Endothelial cell of umbilical vein (primary cell): ENCODE results near the gene ZNF621. TPM values are rescaled to one million over a fixed set of nuclear protein-coding genes. Genes with fewer than 3 reads are reported as not detected.

Experiments used
- BruUV-seq: library from RNA; stranded (reverse); fragments of 400-500 nt; replicated peaks from 2 replicates; lab custom pipeline; 2021; lab: Mats Ljungman, UMichigan
- CTCF ChIA-PET: fragments of 300-600, 350-600 bp; sonication (Branson Sonifier 250); formaldehyde crosslinking; loops from one replicate; lab custom pipeline; 2021; ENCODE audit warnings: antibody characterized with exemption, inconsistent platforms; lab: Charles Lee
- POLR2A ChIA-PET: fragments of 300-600, 350-600 bp; sonication (Branson Sonifier 250); formaldehyde crosslinking; loops from one replicate; lab custom pipeline; 2021; ENCODE audit warnings: antibody characterized with exemption, inconsistent platforms; lab: Charles Lee
- DNase-seq: peaks from one replicate; pipeline ENCODE4 v3.0.0-alpha.2; 2011; ENCODE audit warnings: low read depth, low spot score
- FAIRE-seq: peaks from 2 replicates; lab custom pipeline; 2011; peaks lifted over from hg19 to GRCh38; lab: Jason Lieb, UNC
- H2AFZ ChIP-seq: 2 replicates; pipeline ENCODE4 v1.6.0; 2012; ENCODE audit warnings: low read depth, low read length, control low read depth, inconsistent platforms
- H3K27ac ChIP-seq: 2 replicates; pipeline ENCODE4 v1.5.1; 2011; ENCODE audit warnings: low read depth, mild to moderate bottlenecking, control low read depth, low read length, moderate library complexity; ENCODE audit not compliant: insufficient read depth
- H3K27me3 ChIP-seq, 2 experiments: 2 replicates each; pipeline versions ENCODE4 v1.6.0 to v1.6.1; 2011; ENCODE audit warnings: low read length in 2 of 2, mixed read lengths in 1 of 2; ENCODE audit not compliant: control insufficient read depth in 2 of 2, insufficient read depth in 2 of 2
- H3K36me3 ChIP-seq, 2 experiments: 2 replicates in 1 of 2; 3 replicates in 1 of 2; pipeline ENCODE4 v1.5.1; 2011; ENCODE audit warnings: low read length in 2 of 2, mild to moderate bottlenecking in 1 of 2, moderate library complexity in 1 of 2; ENCODE audit not compliant: control insufficient read depth in 2 of 2, insufficient read depth in 2 of 2; ENCODE audit errors: extremely low read depth in 1 of 2
- H3K4me1 ChIP-seq: 3 replicates; pipeline ENCODE4 v1.5.1; 2011; ENCODE audit warnings: mild to moderate bottlenecking, low read length; ENCODE audit not compliant: control insufficient read depth, insufficient read depth; ENCODE audit errors: extremely low read depth
- H3K4me2 ChIP-seq: 2 replicates; pipeline ENCODE4 v1.6.1; 2011; ENCODE audit warnings: low read length, control low read depth, mixed read lengths; ENCODE audit not compliant: insufficient read depth
- H3K4me3 ChIP-seq, 3 experiments: fragments of 200-600 bp in 1 of 3; sonication (generic), shearing (Covaris generic) in 1 of 3; replicated peaks in 1 of 3; 2 replicates each; pipeline ENCODE4 v1.5.1; 2011 to 2016; ENCODE audit warnings: control low read depth in 3 of 3, low read length in 3 of 3, mild to moderate bottlenecking in 2 of 3, inconsistent platforms in 1 of 3, low read depth in 1 of 3, moderate library complexity in 1 of 3; ENCODE audit not compliant: insufficient read depth in 1 of 3
- H3K79me2 ChIP-seq: 2 replicates; pipeline ENCODE4 v1.6.0; 2012; ENCODE audit warnings: low read length, inconsistent platforms; ENCODE audit not compliant: control insufficient read depth, insufficient read depth
- H3K9ac ChIP-seq: replicated peaks from 2 replicates; pipeline ENCODE3; 2011; ENCODE audit warnings: low read length, control low read depth; ENCODE audit not compliant: insufficient read depth; ENCODE audit errors: extremely low read depth
- H3K9me1 ChIP-seq: replicated peaks from 3 replicates; pipeline ENCODE4 v1.6.0; 2011; ENCODE audit warnings: mild to moderate bottlenecking, low read length; ENCODE audit not compliant: control insufficient read depth, insufficient read depth; ENCODE audit errors: extremely low read depth
- H3K9me3 ChIP-seq: replicated peaks from 2 replicates; pipeline ENCODE4 v1.5.1; 2012; ENCODE audit warnings: low read length, inconsistent platforms; ENCODE audit not compliant: control insufficient read depth, insufficient read depth
- H4K20me1 ChIP-seq: replicated peaks from 2 replicates; pipeline ENCODE3; 2011; ENCODE audit warnings: mild to moderate bottlenecking, low read length; ENCODE audit not compliant: control insufficient read depth, insufficient read depth; ENCODE audit errors: extremely low read depth
- GATA2 ChIP-seq: IDR thresholded peaks from 2 replicates; pipeline ENCODE4 v1.7.0; 2011; ENCODE audit warnings: low read depth, mild to moderate bottlenecking, moderate library complexity, mixed read lengths, low read length; ENCODE audit not compliant: insufficient read length, insufficient read depth
- JUN ChIP-seq: IDR thresholded peaks from 2 replicates; pipeline ENCODE4 v1.6.1; 2011; ENCODE audit warnings: borderline replicate concordance, low read depth; ENCODE audit not compliant: insufficient read length, insufficient read depth
- POLR2A ChIP-seq: IDR thresholded peaks from 2 replicates; pipeline ENCODE4 v1.6.1; 2012; ENCODE audit warnings: low read depth, mild to moderate bottlenecking, control low read depth, low read length
- POLR2AphosphoS5 ChIP-seq: IDR thresholded peaks from 2 replicates; pipeline ENCODE4 v1.6.1; 2012; ENCODE audit warnings: low read depth, mild to moderate bottlenecking, control low read depth, low read length, moderate library complexity; ENCODE audit not compliant: insufficient read depth
- dilution Hi-C: fragments of 300-500 bp; cut with MboI; formaldehyde crosslinking; loops from one replicate; pipeline ENCODE4 v1.15.0; 2019; ENCODE audit warnings: low sequenced_read_pairs; ENCODE audit not compliant: extremely low pct_ligation_motif_present
- intact Hi-C: fragments of 100-400 bp; cut with micrococcal nuclease; formaldehyde crosslinking; loops from one replicate; pipeline ENCODE4 v1.10.0; 2022
- polyA plus RNA-seq, 4 experiments: library from polyadenylated mRNA; depleted of rRNA in 3 of 4; stranded (reverse) in 3 of 4; unstranded in 1 of 4; fragments of >200 nt; gene quantifications; 2 replicates each; pipeline versions ENCODE4 v1.2.1 to v1.2.3, GENCODE V29; 2011 to 2012; ENCODE audit warnings: missing spikeins in 1 of 4
- total RNA-seq: library from RNA; stranded (reverse); gene quantifications from 2 replicates; pipeline ENCODE4 v1.2.3, GENCODE V29; 2021

The ZNF621 gene
- total and polyA plus RNA-seq, 2 donors (not counting 3 experiments of a cell fraction or from before 2014, with no cell fraction given), result 8.5 to 22.5 TPM

DNA sequence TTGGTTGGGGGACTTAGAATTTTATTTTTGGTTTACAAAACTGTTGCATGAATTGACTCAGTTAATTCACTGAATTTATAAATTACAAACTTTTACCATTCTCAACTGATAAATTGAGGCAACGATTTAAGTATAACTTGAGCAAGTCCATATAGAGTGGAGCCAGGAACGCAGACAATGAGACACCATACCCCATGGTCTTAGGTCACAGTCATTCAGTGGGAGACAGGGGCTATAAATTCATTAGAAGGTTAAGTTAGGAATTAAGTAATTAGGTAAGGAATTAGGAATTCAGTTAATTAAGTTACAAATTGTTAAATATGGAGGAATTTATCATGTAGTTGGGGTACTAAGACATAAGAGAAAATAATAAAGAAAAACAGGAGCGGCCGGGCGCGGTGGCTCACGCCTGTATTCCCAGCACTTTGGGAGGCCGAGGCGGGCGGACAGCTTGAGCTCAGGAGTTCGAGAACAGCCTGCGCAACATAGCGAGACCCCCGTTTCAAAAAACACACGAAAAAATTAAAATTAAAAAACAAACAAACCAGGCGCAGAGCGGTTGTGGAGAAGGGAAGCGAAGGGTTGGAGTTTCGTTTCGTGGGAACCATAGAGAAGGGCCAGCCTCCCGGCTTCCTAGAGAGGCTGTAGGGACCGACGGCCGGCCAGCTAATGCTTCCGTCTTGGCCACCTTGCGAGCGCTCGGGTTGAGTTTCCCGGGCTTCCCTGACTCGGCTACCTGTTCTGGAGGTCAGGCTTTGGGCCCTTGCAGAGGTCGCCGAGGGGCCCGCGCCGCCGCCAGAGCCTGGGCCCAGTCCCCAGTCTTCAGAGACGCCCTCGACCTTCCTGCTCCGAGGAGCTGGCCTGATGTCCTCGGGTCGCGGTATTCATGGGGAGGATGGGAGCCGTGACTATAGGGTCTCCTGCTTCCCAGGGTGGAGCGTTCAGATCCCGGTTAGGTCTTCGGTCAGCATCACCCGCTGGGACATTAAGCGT is 48.0 kb upstream of the ZNF621 start, which contains the start of gene ZNF619:
ZNF619 (plus strand) TSS at position 645 of the 993 bp plus-strand sequence. CDS start 858 bp downstream, outside the sequence.
- no peak for TF ChIP-seq JUN
- TF ChIP-seq GATA2, result no peak
- peak; percentile 84 for TF ChIP-seq POLR2A
- peak; percentile 85 for TF ChIP-seq POLR2AphosphoS5
- no peaks in the 10 kb centered on the region for H3K79me2 ChIP-seq
- FAIRE-seq (peak; percentile 95), DNase-seq (peak; percentile 77)
- no peaks in the 10 kb centered on the region for H3K27me3 ChIP-seq
- peak within 1 kb of the TSS; percentile 50 to 78 (median 71) for H3K4me3 ChIP-seq
- ChIA-PET POLR2A (interaction anchor here (0.6 to 2.4 kb wide), 3 partner anchors 20 to 1621 kb away, joined by 3 to 8 read pairs (median 3); partner anchors contain the start of gene RPL14), CTCF (interaction anchor here (1.1 to 1.4 kb wide), 3 partner anchors 28 to 48 kb away, joined by 4 to 8 read pairs (median 5); partner anchors contain the start of genes ZNF620 and ZNF621)
- H3K27ac ChIP-seq, result peak within 1 kb of the TSS; percentile 68
- intact Hi-C loops, result loop anchor here (1.0 kb wide), 3 partner anchors 23 to 48 kb away; partner anchors contain the start of gene ZNF621
- H3K36me3 ChIP-seq, result no peaks in the 10 kb centered on the region
- peak within 1 kb of the TSS; percentile 90 for H3K4me2 ChIP-seq
- H3K9me1 ChIP-seq, result no peaks in the 10 kb centered on the region
- H3K4me1 ChIP-seq, result peaks cover 7% of the 10 kb centered on the region
- peak within 1 kb of the TSS; percentile 82 for H3K9ac ChIP-seq
- BruUV-seq, result TSS peak; percentile 95
- dilution Hi-C loops, result no loop called here
- H4K20me1 ChIP-seq, result no peaks in the 10 kb centered on the region
- peak within 1 kb of the TSS; percentile 93 for H2AFZ ChIP-seq
- H3K9me3 ChIP-seq, result no peaks in the 10 kb centered on the region
